VCaP (cell line): ENCODE results near the gene IBTK.
A peak's percentile ranks its signal among the peaks of the same experiment; 100 is the strongest.
"Not testable (repeated sequence)": the region's sequence is repeated elsewhere in the genome, so short reads cannot be mapped to it uniquely, and the experiment has no call there.

Source experiments
- H3K27ac ChIP-seq: fragments of 450-650 bp; 2 replicates; pipeline ENCODE4 v1.5.1; 2017
- CTCF ChIP-seq: fragments of 450-650 bp; conservative IDR thresholded peaks from 2 replicates; pipeline ENCODE4 v1.5.1; 2017; ENCODE audit warnings: mild to moderate bottlenecking, moderate library complexity

The IBTK gene

GRCh38 chr6:82247505-82248272, at the start of gene IBTK:
Gene IBTK (minus strand): TSS chr6:82247744. CDS start chr6:82240486, 7,258 bp downstream.
- peak within 1 kb of the TSS; percentile 92 for H3K27ac ChIP-seq
- no peak for TF ChIP-seq CTCF

GRCh38 chr6:82283771-82284410, 36.3 kb upstream of the IBTK start:
- no peak for TF ChIP-seq CTCF
- H3K27ac ChIP-seq = no peak overlapping the region

- H3K27ac ChIP-seq = not testable (repeated sequence)
These were observed 34.0 kb upstream of the IBTK start for GRCh38 chr6:82281550-82281949.

GRCh38 chr6:82277686-82278085, 30.1 kb upstream of the IBTK start:
- no peak overlapping the region for H3K27ac ChIP-seq
- no peak for TF ChIP-seq CTCF

GRCh38 chr6:82275686-82276085, 28.1 kb upstream of the IBTK start:
- H3K27ac ChIP-seq = no peak overlapping the region
- no peak for TF ChIP-seq CTCF

GRCh38 chr6:82273295-82273694, 25.8 kb upstream of the IBTK start:
- TF ChIP-seq CTCF = no peak
- no peak overlapping the region for H3K27ac ChIP-seq

GRCh38 chr6:82270881-82271635, 23.5 kb upstream of the IBTK start:
- TF ChIP-seq CTCF = peak; percentile 80
- no peak overlapping the region for H3K27ac ChIP-seq
